Sigmoid colon (tissue), 4 donors: ENCODE results near the gene STK24.

ENCODE experiments used
- POLR2A ChIP-seq, 2 donors: fragments of 450-650 bp; IDR thresholded peaks; one replicate each; pipeline ENCODE4 v1.6.1; 2016; ENCODE audit warnings: antibody characterized with exemption in 2 of 2, mild to moderate bottlenecking in 2 of 2, moderate library complexity in 2 of 2
- POLR2AphosphoS5 ChIP-seq, 4 donors: sonication (generic); formaldehyde crosslinking; IDR thresholded peaks; one replicate each; pipeline ENCODE4 v1.6.1; 2017; ENCODE audit warnings: antibody characterized with exemption in 4 of 4
- TF ChIP-seq, protein P1 (sequence below), 4 experiments: fragments of 450-650 bp in 3 of 4; fragments of 200-600 bp in 1 of 4; IDR thresholded peaks; one replicate each; pipeline ENCODE4 v1.5.1; 2016 to 2019; ENCODE audit warnings: antibody characterized with exemption in 4 of 4, mild to moderate bottlenecking in 3 of 4, moderate library complexity in 2 of 4

- TF ChIP-seq POLR2A (IDR thresholded peaks at IDR 0.05) (no peak), POLR2AphosphoS5 (IDR thresholded peaks at IDR 0.05) (no peak)
- TF ChIP-seq, protein P1, sequence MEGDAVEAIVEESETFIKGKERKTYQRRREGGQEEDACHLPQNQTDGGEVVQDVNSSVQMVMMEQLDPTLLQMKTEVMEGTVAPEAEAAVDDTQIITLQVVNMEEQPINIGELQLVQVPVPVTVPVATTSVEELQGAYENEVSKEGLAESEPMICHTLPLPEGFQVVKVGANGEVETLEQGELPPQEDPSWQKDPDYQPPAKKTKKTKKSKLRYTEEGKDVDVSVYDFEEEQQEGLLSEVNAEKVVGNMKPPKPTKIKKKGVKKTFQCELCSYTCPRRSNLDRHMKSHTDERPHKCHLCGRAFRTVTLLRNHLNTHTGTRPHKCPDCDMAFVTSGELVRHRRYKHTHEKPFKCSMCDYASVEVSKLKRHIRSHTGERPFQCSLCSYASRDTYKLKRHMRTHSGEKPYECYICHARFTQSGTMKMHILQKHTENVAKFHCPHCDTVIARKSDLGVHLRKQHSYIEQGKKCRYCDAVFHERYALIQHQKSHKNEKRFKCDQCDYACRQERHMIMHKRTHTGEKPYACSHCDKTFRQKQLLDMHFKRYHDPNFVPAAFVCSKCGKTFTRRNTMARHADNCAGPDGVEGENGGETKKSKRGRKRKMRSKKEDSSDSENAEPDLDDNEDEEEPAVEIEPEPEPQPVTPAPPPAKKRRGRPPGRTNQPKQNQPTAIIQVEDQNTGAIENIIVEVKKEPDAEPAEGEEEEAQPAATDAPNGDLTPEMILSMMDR (IDR thresholded peaks at IDR 0.05) = no peak
Observed at GRCh38 chr13:98429531-98429930, 147.4 kb downstream of the STK24 start.
